ENCODE measurements around the gene NXNL2. TPM values are rescaled to one million over a fixed set of nuclear protein-coding genes. Genes with fewer than 3 reads are reported as not detected.

The NXNL2 gene
- total and polyA plus RNA-seq, 12 donors: 0.09 TPM; not detected in 11

DNA sequence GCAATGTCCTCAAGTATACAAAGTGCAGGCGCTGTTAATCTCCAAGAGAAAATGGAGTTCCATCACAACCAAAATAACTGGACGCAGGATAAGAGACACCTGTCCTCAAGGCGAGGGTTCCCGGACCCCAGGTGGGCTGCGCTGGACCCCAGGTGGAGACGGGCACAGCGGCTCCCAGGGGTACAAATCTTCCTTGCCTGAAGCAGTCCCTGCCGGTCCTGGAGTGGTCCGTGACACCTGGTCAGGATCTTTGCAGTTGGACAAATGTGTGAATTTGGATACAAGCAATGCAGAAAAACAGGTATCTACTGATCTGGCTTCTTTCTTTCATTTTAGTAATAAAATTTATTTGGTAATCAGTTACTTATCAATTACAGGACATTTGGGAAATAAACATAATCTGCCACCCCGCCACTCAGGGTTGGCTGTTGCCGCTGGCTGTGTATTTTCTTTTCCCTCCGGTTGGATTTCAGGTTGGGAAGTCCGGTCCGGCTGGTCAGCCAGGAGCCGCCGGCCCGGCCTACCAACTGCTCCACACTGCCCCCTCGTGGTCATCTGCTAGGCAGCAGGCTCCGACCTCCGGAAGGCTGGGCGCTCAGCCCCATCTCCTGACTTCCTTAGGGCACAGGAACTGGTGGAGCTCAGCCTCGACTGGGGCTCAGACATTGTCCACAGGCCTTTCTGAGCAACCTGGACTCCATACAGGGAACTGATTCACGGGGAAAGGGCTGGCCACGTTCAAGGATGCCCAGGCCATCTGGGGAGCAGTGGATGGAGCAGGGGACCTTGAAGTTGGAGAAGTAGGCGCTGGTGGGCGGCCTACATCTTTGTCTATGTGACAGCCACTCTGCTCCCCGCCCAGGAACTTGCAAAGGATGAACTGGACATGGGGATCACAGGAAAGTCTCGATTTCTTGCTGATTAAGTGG lies 43.4 kb downstream of the NXNL2 start:
- intact Hi-C loops (cut with DNase I): loop anchor here in 9 of 10 donors (2.0 to 10.0 kb wide), 14 partner anchors 94 to 904 kb away; partner anchors contain the start of gene SPIN1 (in 2 of the 9)
- no peaks in the 10 kb centered on the region for H3K9me3 ChIP-seq
- H3K36me3 ChIP-seq: no peaks in the 10 kb centered on the region
- TF ChIP-seq, protein P1, sequence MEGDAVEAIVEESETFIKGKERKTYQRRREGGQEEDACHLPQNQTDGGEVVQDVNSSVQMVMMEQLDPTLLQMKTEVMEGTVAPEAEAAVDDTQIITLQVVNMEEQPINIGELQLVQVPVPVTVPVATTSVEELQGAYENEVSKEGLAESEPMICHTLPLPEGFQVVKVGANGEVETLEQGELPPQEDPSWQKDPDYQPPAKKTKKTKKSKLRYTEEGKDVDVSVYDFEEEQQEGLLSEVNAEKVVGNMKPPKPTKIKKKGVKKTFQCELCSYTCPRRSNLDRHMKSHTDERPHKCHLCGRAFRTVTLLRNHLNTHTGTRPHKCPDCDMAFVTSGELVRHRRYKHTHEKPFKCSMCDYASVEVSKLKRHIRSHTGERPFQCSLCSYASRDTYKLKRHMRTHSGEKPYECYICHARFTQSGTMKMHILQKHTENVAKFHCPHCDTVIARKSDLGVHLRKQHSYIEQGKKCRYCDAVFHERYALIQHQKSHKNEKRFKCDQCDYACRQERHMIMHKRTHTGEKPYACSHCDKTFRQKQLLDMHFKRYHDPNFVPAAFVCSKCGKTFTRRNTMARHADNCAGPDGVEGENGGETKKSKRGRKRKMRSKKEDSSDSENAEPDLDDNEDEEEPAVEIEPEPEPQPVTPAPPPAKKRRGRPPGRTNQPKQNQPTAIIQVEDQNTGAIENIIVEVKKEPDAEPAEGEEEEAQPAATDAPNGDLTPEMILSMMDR (IDR thresholded peaks at IDR 0.05): peak in 8 of 9 donors; percentile 92 to 99 (median 97)
- peak; percentile 75 to 84 for DNase-seq
- H3K27me3 ChIP-seq: peaks cover 0 to 9% (median 0%) of the 10 kb centered on the region in 7 donors
- WGBS, 2 donors: 43 to 47% methylated on average over 28 of the region's 28 CpGs
- H3K4me3 ChIP-seq: peak overlapping the region in 2 of 10 donors; percentile 7 to 19
- H3K27ac ChIP-seq: no peak overlapping the region
- ATAC-seq: peak; percentile 82 to 93 (median 88)
- H3K4me1 ChIP-seq: peaks cover 0 to 8% (median 0%) of the 10 kb centered on the region in 9 donors

DNA sequence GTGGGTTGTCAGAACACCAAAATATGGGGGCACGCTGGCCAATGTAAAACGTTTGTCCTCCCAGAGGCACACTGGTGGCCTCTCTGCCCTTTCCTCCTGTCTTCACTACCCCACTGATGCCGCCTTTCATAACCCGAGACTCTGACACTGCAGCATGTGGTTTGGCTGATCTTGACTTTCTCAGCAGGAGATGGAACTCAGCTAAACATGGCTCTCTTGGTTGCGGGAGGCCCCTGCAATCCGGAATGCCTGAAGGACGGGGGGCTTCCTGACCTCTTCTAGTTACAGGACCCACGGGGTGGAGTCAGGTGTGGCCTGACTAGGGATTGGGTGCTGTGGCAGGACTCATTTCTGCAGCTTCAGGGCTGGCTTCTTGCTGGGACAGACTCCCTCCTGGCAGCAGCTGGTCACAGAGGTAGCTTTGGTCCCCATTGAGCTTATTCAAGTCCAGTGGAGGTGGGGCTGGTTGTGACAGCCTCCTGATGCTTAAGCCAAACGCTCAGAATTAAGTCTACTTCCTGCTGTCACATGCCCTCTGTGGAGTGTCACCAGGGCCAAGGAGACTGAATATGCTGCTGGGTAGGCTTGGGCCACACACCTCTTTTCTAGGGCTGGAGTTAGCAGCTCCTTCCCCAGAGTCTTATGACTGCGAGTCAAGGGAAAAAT lies 44.2 kb downstream of the NXNL2 start:
- H3K4me3 ChIP-seq: no peak overlapping the region
- H3K4me1 ChIP-seq: peaks cover 0 to 14% (median 3%) of the 10 kb centered on the region in 9 donors
- no peaks in the 10 kb centered on the region for H3K9me3 ChIP-seq
- H3K27me3 ChIP-seq: peaks cover 0 to 7% (median 0%) of the 10 kb centered on the region in 7 donors
- WGBS, 2 donors: 81 to 86% methylated on average over 10 of the region's 10 CpGs
- no peak overlapping the region for H3K27ac ChIP-seq
- TF ChIP-seq, protein P1 (IDR thresholded peaks at IDR 0.05): no peak
- H3K36me3 ChIP-seq: no peaks in the 10 kb centered on the region
- DNase-seq: no peak
- intact Hi-C loops (cut with DNase I): loop anchor here in 9 of 10 donors (2.0 to 10.0 kb wide), 14 partner anchors 94 to 904 kb away; partner anchors contain the start of gene SPIN1 (in 2 of the 9)
- ATAC-seq: no peak

DNA sequence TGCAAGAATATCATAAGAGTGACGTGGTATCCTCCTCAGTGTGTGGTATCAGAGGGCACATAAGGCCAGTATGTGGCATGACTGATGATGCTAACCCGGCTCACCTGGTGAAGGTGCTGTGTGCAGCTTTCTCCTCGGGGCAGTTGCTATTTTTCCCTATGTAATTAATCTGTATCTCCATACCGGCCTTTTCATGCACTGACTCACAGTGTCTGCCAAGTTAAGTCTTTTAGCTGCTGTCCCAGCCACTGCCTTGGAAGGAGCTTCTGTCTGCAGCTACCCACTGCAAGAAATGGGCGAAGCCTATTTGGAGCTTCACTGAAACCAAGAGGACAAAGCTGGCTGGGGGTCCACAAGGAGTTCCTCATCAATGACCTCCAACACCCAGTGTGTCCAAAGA lies 46.0 kb downstream of the NXNL2 start:
- Histone ChIP-seq H3K27me3 (peaks cover 0 to 10% (median 0%) of the 10 kb centered on the region in 7 donors), H3K36me3 (no peaks in the 10 kb centered on the region), H3K9me3 (no peaks in the 10 kb centered on the region), H3K4me1 (peaks cover 0 to 14% (median 3%) of the 10 kb centered on the region in 9 donors), H3K27ac (no peak overlapping the region), H3K4me3 (no peak overlapping the region)
- 81 to 84% methylated on average over 5 of the region's 5 CpGs for WGBS, 2 donors
- TF ChIP-seq, protein P1 (IDR thresholded peaks at IDR 0.05): no peak
- intact Hi-C loops (cut with DNase I): no loop called here
- ATAC-seq (no peak), DNase-seq (no peak)

DNA sequence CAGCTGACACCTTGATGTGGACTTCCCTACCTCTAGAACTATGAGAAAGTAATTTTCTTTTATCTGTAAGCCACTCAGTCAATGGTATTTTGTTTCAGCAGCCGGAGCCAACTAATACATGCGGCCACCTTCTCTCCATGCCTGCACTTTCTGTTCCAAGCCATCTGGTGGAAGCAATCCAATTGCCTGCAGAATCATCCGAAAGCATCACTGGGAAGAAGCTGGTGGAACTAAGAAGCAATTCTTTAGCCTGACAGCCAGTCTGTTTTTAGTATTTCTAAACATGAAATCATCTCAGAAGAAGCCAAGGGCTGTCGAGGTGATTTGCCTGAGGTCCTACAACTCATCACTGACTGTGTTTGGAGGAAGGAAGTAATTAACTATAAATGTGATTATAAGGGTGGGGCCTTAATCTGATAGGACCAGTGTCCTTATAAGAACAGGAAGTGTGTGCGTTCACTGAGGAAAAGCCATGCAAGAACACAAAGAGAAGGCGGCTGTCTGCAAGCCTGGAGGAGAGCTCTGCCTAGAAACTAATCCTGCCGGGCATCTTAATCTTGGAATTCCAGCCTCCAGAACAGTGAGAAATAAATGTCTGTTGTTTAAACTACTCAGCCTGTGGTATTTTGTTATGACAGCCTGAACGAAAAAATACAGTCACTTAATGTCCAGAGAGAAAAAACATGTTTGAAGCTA lies 49.1 kb downstream of the NXNL2 start:
- 33 to 49% methylated on average over 8 of the region's 8 CpGs for WGBS, 2 donors
- TF ChIP-seq, protein P1 (IDR thresholded peaks at IDR 0.05): no peak
- H3K27ac ChIP-seq: no peak overlapping the region
- DNase-seq (no peak), ATAC-seq (peak in 4 of 8 donors; percentile 33 to 46 (median 38))
- peaks cover 0 to 9% (median 0%) of the 10 kb centered on the region in 9 donors for H3K4me1 ChIP-seq
- H3K27me3 ChIP-seq: peaks cover 0 to 5% (median 0%) of the 10 kb centered on the region in 7 donors
- peaks cover 0 to 3% (median 0%) of the 10 kb centered on the region in 11 donors for H3K9me3 ChIP-seq
- H3K36me3 ChIP-seq: no peaks in the 10 kb centered on the region
- intact Hi-C loops (cut with DNase I): no loop called here
- no peak overlapping the region for H3K4me3 ChIP-seq

All from heart right ventricle (tissue), 16 donors.